22Rv1 (cell line): ENCODE results near the gene CD151.

Experiments used
- H3K27ac ChIP-seq: fragments of 450-650 bp; 2 replicates; pipeline ENCODE4 v1.5.1; 2017
- CTCF ChIP-seq: fragments of 450-650 bp; IDR thresholded peaks from 2 replicates; pipeline ENCODE4 v1.5.1; 2017; ENCODE audit warnings: mild to moderate bottlenecking
- ZFX ChIP-seq: fragments of 450-650 bp; IDR thresholded peaks from 2 replicates; pipeline ENCODE4 v1.6.1; 2017; ENCODE audit warnings: antibody characterized with exemption, borderline replicate concordance

CD151 gene

GRCh38 chr11:827897-828192 is 4.9 kb upstream of the CD151 start, which contains the start of gene CRACR2B:
Gene CRACR2B (plus strand): TSS chr11:827919. CDS start chr11:828608, 689 bp downstream.
- TF ChIP-seq ZFX (no peak), CTCF (no peak)
- peak within 1 kb of the TSS; percentile 96 for H3K27ac ChIP-seq

DNA sequence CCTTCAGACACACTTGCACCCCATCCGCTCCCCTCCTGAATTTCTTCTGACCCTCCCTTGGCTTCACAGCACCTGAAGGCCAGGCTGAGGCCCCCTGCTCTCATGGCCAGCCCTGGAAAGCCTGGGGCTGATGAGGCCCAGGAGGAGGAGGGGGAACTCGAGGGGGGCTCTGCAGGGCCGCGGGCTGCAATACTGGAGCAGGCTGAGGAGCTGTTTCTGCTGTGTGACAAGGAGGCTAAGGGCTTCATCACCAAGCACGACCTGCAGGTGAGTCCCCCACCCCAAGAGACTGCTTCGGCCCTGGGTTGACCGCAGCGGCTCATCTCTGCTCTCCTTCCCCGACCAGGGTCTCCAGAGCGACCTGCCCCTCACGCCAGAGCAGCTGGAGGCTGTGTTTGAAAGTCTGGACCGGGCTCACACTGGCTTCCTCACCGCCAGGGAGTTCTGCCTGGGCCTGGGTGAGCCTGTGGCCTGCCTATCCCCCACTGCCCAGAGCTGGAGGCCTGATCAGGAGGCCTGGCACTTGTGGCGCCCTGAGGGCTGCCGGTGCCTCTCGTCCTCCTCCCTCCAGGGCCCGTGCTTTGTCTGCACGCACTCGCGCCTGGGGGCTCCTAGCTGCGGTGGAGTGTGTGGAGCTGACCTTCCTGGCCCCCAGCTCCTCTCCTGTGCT is 4.1 kb upstream of the CD151 start:
- TF ChIP-seq CTCF (no peak), ZFX (no peak)
- peak overlapping the region; percentile 96 for H3K27ac ChIP-seq

- H3K27ac ChIP-seq: peak overlapping the region; percentile 96
- TF ChIP-seq CTCF (no peak), ZFX (no peak)
These were observed 3.4 kb upstream of the CD151 start for GRCh38 chr11:829176-829846.

GRCh38 chr11:829847-830294 is 2.9 kb upstream of the CD151 start:
- TF ChIP-seq CTCF: no peak
- no peak for TF ChIP-seq ZFX
- H3K27ac ChIP-seq: peak overlapping the region; percentile 96

DNA sequence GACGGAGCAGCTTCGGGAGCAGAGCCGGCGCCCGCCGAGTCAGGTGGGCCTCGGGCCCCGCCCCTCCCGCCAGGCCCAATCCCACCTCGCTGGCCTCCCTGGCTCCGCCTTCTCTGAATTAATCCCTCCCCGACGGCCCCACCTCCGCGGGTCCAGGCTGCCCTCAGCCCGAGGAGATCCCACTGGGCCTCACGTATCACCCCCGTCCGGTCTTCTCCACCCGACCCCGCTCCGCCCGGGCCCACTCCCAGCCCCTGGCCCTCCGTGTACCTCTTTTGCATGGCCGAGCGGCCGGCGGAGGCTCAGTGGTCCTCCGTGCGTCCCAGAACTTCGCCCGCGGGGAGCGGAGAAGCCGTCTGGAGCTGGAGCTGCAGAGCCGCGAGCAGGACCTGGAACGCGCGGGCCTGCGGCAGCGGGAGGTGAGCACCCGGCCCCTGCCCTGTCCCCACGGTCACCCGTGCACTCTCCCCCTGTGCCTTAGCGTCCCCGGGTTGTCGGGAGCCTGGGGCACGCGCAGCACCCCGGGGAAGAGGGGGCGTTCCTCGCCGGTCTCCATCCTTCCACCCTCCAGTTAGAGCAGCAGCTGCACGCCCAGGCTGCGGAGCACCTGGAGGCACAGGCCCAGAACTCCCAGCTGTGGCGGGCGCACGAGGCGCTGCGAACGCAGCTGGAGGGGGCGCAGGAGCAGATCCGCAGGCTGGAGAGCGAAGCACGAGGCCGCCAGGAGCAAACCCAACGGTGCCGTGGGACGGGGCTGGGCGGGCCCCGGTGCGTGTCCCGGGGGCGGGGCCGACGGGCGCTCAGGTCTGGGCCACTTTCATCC is 2.2 kb upstream of the CD151 start:
- H3K27ac ChIP-seq: peak overlapping the region; percentile 96
- no peak for TF ChIP-seq ZFX
- no peak for TF ChIP-seq CTCF

- peak overlapping the region; percentile 96 for H3K27ac ChIP-seq
- TF ChIP-seq ZFX (no peak), CTCF (no peak)
These were observed 1.5 kb upstream of the CD151 start for GRCh38 chr11:831118-831864.
